22Rv1 (cell line): Measurements from ENCODE around the gene LCN1.

Source experiments
- H3K27ac ChIP-seq: fragments of 450-650 bp; 2 replicates; pipeline ENCODE4 v1.5.1; 2017
- CTCF ChIP-seq: fragments of 450-650 bp; IDR thresholded peaks from 2 replicates; pipeline ENCODE4 v1.5.1; 2017; ENCODE audit warnings: mild to moderate bottlenecking
- ZFX ChIP-seq: fragments of 450-650 bp; IDR thresholded peaks from 2 replicates; pipeline ENCODE4 v1.6.1; 2017; ENCODE audit warnings: antibody characterized with exemption, borderline replicate concordance

LCN1 gene

GRCh38 chr9:135485385-135485784 lies 35.9 kb upstream of the LCN1 start:
- TF ChIP-seq CTCF (no peak), ZFX (no peak)
- H3K27ac ChIP-seq = no peak overlapping the region

GRCh38 chr9:135485832-135486231 lies 35.4 kb upstream of the LCN1 start:
- no peak for TF ChIP-seq ZFX
- no peak for TF ChIP-seq CTCF

GRCh38 chr9:135486267-135487065 lies 34.8 kb upstream of the LCN1 start:
- no peak overlapping the region for H3K27ac ChIP-seq
- TF ChIP-seq ZFX (no peak), CTCF (no peak)

More at GRCh38 chr9:135485832-135486231, 35.4 kb upstream of the LCN1 start:
- H3K27ac ChIP-seq = no peak overlapping the region

- H3K27ac ChIP-seq = no peak overlapping the region
- TF ChIP-seq CTCF = no peak
- no peak for TF ChIP-seq ZFX
Observed at GRCh38 chr9:135487281-135488012, 33.8 kb upstream of the LCN1 start.

- no peak overlapping the region for H3K27ac ChIP-seq
- no peak for TF ChIP-seq CTCF
- TF ChIP-seq ZFX = no peak
Observed at GRCh38 chr9:135488013-135488330, 33.3 kb upstream of the LCN1 start.

- no peak overlapping the region for H3K27ac ChIP-seq
- no peak for TF ChIP-seq ZFX
- no peak for TF ChIP-seq CTCF
Observed at GRCh38 chr9:135488527-135488926, 32.7 kb upstream of the LCN1 start.
